HG03520 (cell line): ENCODE data around the gene GPR137.
"Not testable (repeated sequence)": the region's sequence is repeated elsewhere in the genome, so short reads cannot be mapped to it uniquely, and the experiment has no call there.

ENCODE experiments used
- ATAC-seq: cut with Tn5 transposase; IDR thresholded peaks from one replicate; pipeline ENCODE4 v1.9.1; 2021; ENCODE audit warnings: mild to moderate bottlenecking, moderate library complexity; ENCODE audit not compliant: unreplicated experiment

The GPR137 gene

GRCh38 chr11:64298966-64299846, 13.6 kb downstream of the GPR137 start:
- no peak for ATAC-seq

DNA sequence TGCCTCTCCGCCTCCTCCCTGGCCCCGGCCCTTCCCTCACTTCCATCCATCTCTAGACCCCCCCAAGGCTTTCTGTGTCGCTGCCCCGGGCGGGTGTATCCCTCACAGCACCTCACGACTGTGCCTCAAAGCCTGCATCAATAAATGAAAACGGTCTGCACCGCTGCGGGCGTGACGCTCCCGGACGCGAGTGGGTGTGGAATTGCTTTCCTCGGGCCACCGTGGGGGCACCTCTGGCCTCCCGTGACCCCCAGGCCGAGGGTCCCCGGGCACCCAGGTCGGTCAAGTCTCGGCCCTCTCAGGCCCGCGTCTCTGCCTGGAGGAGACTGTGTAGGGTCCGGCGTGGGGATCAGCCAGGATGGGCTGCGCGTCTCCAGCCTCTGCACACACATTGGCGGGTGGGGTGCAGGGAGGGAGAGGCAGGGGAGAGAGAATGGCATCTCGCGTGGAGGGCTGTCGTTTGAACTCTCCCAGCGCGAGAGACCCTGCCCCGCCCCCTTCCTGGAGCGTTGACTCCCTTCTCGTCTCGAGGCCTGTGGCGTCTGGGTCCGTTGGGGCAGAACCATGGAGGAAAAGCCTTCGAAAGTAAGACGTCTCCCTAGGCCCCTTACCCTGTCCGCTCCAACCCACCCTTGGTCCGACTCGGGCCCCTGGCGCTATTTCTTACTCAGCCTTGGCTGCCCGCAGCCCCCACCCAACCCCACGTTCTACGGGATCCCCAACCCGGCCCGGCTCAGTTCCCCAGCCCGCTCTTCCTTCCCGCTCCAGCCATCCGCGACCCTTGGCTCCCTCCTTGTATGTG, 14.4 kb downstream of the GPR137 start, which contains the start of gene CATSPERZ:
CATSPERZ (plus strand) TSS at position 512 of the 802 bp plus-strand sequence; CDS start at position 565, 53 bp downstream.
- no peak for ATAC-seq

DNA sequence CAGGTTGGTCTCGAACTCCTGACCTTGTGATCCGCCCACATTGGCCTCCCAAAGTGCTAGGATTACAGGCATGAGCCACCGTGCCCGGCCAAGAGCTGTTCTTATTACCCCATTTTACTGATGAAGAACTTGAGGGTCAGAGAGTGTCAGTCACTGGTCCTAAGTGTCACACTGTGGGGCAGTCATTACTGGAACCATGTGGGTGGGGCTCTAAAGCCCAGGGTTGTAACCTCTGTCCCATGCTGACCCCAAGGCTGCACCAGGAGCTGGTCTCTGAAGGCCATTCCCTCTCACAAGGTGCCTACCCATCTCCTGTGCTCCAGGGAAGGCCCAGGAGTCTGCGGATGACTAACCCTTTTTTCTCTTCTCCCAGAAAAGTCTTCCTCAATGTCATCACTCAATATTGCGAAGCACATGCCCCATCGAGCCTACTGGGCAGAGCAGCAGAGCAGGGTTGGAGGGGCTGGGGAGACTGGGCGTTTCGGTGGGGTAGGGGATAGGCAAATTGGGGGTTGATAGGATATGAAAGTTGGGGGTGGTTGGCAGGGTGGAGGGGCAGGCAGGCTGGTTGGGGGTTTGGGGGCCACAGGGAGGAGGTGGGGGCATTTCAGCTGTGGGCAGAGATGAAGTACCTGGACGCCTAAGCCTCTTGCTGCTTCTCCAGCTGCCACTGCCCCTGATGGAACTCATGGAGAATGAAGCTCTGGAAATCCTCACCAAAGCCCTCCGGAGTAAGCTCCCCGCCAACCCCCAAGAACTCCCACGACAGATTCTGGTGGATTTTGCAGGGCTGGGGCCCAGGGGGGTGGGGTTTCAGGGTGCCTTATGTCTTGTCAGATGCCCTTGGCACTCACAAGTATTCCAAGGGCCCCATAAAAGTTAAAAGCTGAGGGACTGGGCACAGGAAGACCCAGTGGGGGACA, 17.7 kb downstream of the GPR137 start:
- ATAC-seq: no peak

GRCh38 chr11:64304032-64304315, 18.3 kb downstream of the GPR137 start:
- no peak for ATAC-seq

- ATAC-seq: peak; percentile 26
These were observed 18.8 kb downstream of the GPR137 start for GRCh38 chr11:64304316-64305072.

GRCh38 chr11:64305075-64305690, 19.5 kb downstream of the GPR137 start, which contains the start of gene ESRRA:
Gene ESRRA (plus strand): TSS chr11:64305524. CDS start chr11:64307180, 1,656 bp downstream.
- peak; percentile 59 for ATAC-seq

GRCh38 chr11:64305691-64306562, 20.3 kb downstream of the GPR137 start:
- ATAC-seq: peak; percentile 21

DNA sequence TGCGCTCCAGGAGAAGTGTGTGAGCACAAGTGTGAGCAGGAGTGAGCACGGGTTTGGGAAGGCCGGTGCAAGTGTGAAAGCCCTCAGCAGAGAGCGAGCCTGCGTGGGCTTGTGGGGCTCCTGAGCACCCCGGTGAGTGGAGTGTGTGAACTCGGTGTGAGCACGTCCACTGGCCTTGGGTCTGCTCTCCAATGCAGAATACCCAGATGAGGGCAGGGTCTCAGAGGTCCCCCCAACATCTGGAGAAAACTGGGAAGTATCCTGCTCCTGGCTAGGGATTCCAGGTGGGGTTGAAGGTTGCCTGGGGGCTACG, 20.9 kb downstream of the GPR137 start:
- no peak for ATAC-seq

- no peak for ATAC-seq
These were observed 21.4 kb downstream of the GPR137 start for GRCh38 chr11:64306876-64307622.

DNA sequence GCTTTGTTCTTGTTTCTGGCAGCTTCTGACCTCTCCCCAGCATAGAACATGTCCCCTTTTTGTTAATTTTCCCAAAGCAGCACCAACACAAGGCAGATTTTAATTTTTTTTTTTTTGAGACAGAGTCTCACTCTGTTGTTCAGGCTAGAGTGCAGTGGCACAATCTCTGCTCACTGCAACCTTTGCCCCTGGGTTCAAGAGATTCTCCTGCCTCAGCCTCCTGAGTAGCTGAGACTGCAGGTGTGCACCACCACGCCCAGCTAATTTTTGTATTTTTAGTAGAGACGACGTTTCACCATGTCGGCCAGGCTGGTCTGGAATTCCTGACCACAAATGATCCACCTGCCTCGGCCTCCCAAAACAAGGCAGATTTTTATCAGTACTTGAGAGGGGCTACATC, 22.1 kb downstream of the GPR137 start:
- ATAC-seq: not testable (repeated sequence)

- ATAC-seq: no peak
These were observed 27.3 kb downstream of the GPR137 start for GRCh38 chr11:64312947-64313346.

DNA sequence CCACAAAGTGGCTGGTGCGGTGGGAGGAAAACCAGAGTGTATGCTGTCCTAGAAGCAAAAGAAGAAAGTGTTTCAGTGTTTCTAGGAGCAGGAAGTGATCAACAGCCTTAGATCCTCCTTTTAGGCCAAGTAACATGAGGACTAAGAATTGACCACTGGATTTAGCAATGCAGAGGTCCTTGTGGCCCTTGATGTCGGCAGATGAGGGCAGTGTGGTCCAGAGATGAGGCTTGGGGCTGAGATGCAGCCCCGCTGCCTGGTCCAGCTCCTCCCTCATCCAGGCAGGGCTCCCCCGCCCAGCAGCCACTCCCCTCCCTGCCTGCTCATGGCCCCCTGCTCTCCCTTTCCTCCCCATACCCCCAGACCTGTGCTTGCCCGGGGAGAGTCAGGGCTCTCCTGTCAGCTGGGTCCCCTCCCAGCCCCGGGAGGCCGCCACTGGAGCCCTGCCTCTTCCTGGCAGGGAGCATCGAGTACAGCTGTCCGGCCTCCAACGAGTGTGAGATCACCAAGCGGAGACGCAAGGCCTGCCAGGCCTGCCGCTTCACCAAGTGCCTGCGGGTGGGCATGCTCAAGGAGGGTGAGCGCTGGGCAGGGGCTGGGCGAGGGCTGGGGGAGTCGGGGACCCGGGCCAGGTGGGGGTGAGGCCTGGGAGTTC, 28.0 kb downstream of the GPR137 start:
- ATAC-seq: no peak

- no peak for ATAC-seq
These were observed 28.6 kb downstream of the GPR137 start for GRCh38 chr11:64314146-64314804.

GRCh38 chr11:64314805-64315561, 29.3 kb downstream of the GPR137 start:
- ATAC-seq: no peak

DNA sequence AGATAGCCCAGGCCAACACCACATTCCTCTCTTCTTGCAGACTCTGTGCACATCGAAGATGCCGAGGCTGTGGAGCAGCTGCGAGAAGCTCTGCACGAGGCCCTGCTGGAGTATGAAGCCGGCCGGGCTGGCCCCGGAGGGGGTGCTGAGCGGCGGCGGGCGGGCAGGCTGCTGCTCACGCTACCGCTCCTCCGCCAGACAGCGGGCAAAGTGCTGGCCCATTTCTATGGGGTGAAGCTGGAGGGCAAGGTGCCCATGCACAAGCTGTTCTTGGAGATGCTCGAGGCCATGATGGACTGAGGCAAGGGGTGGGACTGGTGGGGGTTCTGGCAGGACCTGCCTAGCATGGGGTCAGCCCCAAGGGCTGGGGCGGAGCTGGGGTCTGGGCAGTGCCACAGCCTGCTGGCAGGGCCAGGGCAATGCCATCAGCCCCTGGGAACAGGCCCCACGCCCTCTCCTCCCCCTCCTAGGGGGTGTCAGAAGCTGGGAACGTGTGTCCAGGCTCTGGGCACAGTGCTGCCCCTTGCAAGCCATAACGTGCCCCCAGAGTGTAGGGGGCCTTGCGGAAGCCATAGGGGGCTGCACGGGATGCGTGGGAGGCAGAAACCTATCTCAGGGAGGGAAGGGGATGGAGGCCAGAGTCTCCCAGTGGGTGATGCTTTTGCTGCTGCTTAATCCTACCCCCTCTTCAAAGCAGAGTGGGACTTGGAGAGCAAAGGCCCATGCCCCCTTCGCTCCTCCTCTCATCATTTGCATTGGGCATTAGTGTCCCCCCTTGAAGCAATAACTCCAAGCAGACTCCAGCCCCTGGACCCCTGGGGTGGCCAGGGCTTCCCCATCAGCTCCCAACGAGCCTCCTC, 30.2 kb downstream of the GPR137 start:
- not testable (repeated sequence) for ATAC-seq
